ENCODE measurements around the gene SLF1. TPM values are rescaled to one million over a fixed set of nuclear protein-coding genes. Genes with fewer than 3 reads are reported as not detected.

Gene SLF1
- total and polyA plus RNA-seq, 2 donors (not counting 1 experiment from before 2014, with no cell fraction given) = 3.5 to 15.2 TPM

DNA sequence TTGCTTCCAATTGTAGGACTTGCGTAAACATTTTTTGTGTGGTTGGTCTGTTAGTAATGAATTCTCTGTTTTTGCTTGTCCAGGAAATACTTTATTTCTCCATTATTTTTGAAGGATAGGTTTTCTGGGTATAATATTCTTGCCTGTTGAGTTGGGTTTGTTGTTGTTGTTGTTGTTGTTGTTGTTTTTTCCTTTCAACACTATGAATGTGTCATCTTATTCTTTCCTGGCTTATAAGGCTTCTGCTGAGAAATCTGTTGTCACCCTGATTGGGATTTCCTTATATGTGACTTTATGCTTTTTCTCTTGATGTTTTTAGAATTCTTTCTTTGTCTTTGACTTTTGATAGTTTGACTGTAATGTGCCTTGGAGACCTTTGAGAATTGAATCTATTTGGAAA, 39.8 kb downstream of the SLF1 start:
- intact Hi-C loops (cut with micrococcal nuclease) = no loop called here
- TF ChIP-seq, protein P1, sequence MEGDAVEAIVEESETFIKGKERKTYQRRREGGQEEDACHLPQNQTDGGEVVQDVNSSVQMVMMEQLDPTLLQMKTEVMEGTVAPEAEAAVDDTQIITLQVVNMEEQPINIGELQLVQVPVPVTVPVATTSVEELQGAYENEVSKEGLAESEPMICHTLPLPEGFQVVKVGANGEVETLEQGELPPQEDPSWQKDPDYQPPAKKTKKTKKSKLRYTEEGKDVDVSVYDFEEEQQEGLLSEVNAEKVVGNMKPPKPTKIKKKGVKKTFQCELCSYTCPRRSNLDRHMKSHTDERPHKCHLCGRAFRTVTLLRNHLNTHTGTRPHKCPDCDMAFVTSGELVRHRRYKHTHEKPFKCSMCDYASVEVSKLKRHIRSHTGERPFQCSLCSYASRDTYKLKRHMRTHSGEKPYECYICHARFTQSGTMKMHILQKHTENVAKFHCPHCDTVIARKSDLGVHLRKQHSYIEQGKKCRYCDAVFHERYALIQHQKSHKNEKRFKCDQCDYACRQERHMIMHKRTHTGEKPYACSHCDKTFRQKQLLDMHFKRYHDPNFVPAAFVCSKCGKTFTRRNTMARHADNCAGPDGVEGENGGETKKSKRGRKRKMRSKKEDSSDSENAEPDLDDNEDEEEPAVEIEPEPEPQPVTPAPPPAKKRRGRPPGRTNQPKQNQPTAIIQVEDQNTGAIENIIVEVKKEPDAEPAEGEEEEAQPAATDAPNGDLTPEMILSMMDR (IDR thresholded peaks at IDR 0.05) = no peak
- no peak for TF ChIP-seq EZH2 (IDR thresholded peaks at IDR 0.05; ENCODE audit: borderline replicate concordance, insufficient read depth, low read depth, low read length, poor library complexity, severe bottlenecking)
- H3K9ac ChIP-seq (ENCODE audit: low read length) = no peak overlapping the region
- no CpG with 5 or more reads among the region's 1 CpG for WGBS (ENCODE audit: insufficient coverage)
- POLR2A ChIA-PET = no interaction called here
- no peak overlapping the region for H3K4me3 ChIP-seq (ENCODE audit: control extremely low read depth in 1 of 5, extremely low read depth in 1 of 5, insufficient read depth in 1 of 5, low read depth in 2 of 5, low read length in 4 of 5)
- no peak overlapping the region for H2AFZ ChIP-seq (ENCODE audit: insufficient read depth, low read depth, low read length, poor library complexity, severe bottlenecking)
- Mint-ChIP-seq H3K27ac (no peak overlapping the region), H3K4me3 (no peak overlapping the region), H3K27me3 (no peaks in the 10 kb centered on the region), H3K9me3 (ENCODE audit: insufficient read depth) (peaks cover 16% of the 10 kb centered on the region), H3K4me1 (no peaks in the 10 kb centered on the region)
- no peaks in the 10 kb centered on the region for H3K27me3 ChIP-seq (replicated peaks in 1 of 4; ENCODE audit: control extremely low read depth in 1 of 4, control insufficient read depth in 3 of 4, insufficient read depth in 4 of 4, low read length in 3 of 4)
- no peaks in the 10 kb centered on the region for H4K20me1 ChIP-seq (ENCODE audit: control insufficient read depth, insufficient read depth, low read length, poor library complexity, severe bottlenecking)
- no peaks in the 10 kb centered on the region for H3K4me1 ChIP-seq (ENCODE audit: control insufficient read depth in 2 of 2, insufficient read depth in 2 of 2, low read length in 2 of 2)
- ATAC-seq (ENCODE audit: low read depth) (no peak), DNase-seq (no peak)
- H3K36me3 ChIP-seq (replicated peaks in 1 of 2; ENCODE audit: control extremely low read depth in 1 of 2, control insufficient read depth in 1 of 2, extremely low read depth in 1 of 2, insufficient read depth in 2 of 2, low read length in 1 of 2) = peaks cover 20 to 26% of the 10 kb centered on the region in 2 experiments
- no peak overlapping the region for H3K27ac ChIP-seq (ENCODE audit: low read length in 2 of 2)
- CTCF ChIA-PET = no interaction called here
- peaks cover 15% of the 10 kb centered on the region for H3K79me2 ChIP-seq (ENCODE audit: control insufficient read depth, insufficient read depth, low read length)
- peaks cover 12 to 18% (median 16%) of the 10 kb centered on the region in 3 donors for H3K9me3 ChIP-seq (ENCODE audit: control extremely low read depth in 1 of 3, control insufficient read depth in 2 of 3, insufficient read depth in 1 of 3, low read length in 2 of 3)
- no peak overlapping the region for H3K4me2 ChIP-seq (replicated peaks; ENCODE audit: low read depth, low read length, poor library complexity, severe bottlenecking)

DNA sequence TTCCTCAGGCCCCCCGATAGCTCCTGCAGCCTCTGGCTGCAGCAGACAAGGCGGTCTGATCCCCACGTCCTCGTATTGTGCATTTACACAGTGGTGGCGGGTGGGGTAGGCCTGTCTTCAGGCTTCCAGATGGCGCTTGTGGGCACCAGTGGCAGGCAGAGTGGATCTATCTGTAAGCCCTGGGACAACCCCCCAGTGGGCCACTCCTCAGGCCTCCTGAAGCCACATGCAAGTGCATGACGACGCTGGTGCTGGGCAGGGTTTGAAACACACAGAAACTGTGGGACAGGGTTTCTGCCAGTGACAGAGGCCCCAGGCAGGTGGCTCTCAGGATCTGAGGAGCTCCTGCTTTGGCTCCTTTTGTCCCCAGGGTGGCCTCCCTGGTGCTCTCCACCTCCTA, 42.0 kb downstream of the SLF1 start:
- H3K9me3 ChIP-seq (ENCODE audit: control extremely low read depth in 1 of 3, control insufficient read depth in 2 of 3, insufficient read depth in 1 of 3, low read length in 2 of 3) = peaks cover 8 to 16% (median 12%) of the 10 kb centered on the region in 3 donors
- Mint-ChIP-seq H3K27me3 (no peaks in the 10 kb centered on the region), H3K4me1 (no peaks in the 10 kb centered on the region), H3K9me3 (ENCODE audit: insufficient read depth) (peaks cover 12% of the 10 kb centered on the region), H3K27ac (no peak overlapping the region), H3K4me3 (no peak overlapping the region)
- H2AFZ ChIP-seq (ENCODE audit: insufficient read depth, low read depth, low read length, poor library complexity, severe bottlenecking) = no peak overlapping the region
- H3K4me2 ChIP-seq (replicated peaks; ENCODE audit: low read depth, low read length, poor library complexity, severe bottlenecking) = no peak overlapping the region
- no peak for TF ChIP-seq EZH2 (IDR thresholded peaks at IDR 0.05; ENCODE audit: borderline replicate concordance, insufficient read depth, low read depth, low read length, poor library complexity, severe bottlenecking)
- TF ChIP-seq, protein P1 (IDR thresholded peaks at IDR 0.05) = no peak
- no peaks in the 10 kb centered on the region for H4K20me1 ChIP-seq (ENCODE audit: control insufficient read depth, insufficient read depth, low read length, poor library complexity, severe bottlenecking)
- no peak overlapping the region for H3K9ac ChIP-seq (ENCODE audit: low read length)
- DNase-seq (no peak), ATAC-seq (ENCODE audit: low read depth) (no peak)
- intact Hi-C loops (cut with micrococcal nuclease) = no loop called here
- WGBS (ENCODE audit: insufficient coverage) = 93% methylated on average over 8 of the region's 8 CpGs
- ChIA-PET CTCF (no interaction called here), POLR2A (no interaction called here)
- H3K27ac ChIP-seq (ENCODE audit: low read length in 2 of 2) = no peak overlapping the region
- H3K36me3 ChIP-seq (replicated peaks in 1 of 2; ENCODE audit: control extremely low read depth in 1 of 2, control insufficient read depth in 1 of 2, extremely low read depth in 1 of 2, insufficient read depth in 2 of 2, low read length in 1 of 2) = peaks cover 21 to 28% of the 10 kb centered on the region in 2 experiments
- no peaks in the 10 kb centered on the region for H3K4me1 ChIP-seq (ENCODE audit: control insufficient read depth in 2 of 2, insufficient read depth in 2 of 2, low read length in 2 of 2)
- no peaks in the 10 kb centered on the region for H3K27me3 ChIP-seq (replicated peaks in 1 of 4; ENCODE audit: control extremely low read depth in 1 of 4, control insufficient read depth in 3 of 4, insufficient read depth in 4 of 4, low read length in 3 of 4)
- H3K4me3 ChIP-seq (ENCODE audit: control extremely low read depth in 1 of 5, extremely low read depth in 1 of 5, insufficient read depth in 1 of 5, low read depth in 2 of 5, low read length in 4 of 5) = no peak overlapping the region
- peaks cover 15% of the 10 kb centered on the region for H3K79me2 ChIP-seq (ENCODE audit: control insufficient read depth, insufficient read depth, low read length)

Data from B cell (primary cell).